GDM1 (cell line): Measurements from ENCODE around the gene RAD9A.
A peak's percentile ranks its signal among the peaks of the same experiment; 100 is the strongest.

ENCODE experiments used
- DNase-seq: peaks from one replicate; lab custom pipeline; 2025; lab: John Stamatoyannopoulos, UW

Gene RAD9A

GRCh38 chr11:67357831-67358670 lies 33.7 kb upstream of the RAD9A start:
- DNase-seq = no peak

GRCh38 chr11:67364169-67364568 lies 27.6 kb upstream of the RAD9A start:
- DNase-seq = no peak

GRCh38 chr11:67364783-67365722 lies 26.7 kb upstream of the RAD9A start:
- no peak for DNase-seq

- no peak for DNase-seq
Observed at GRCh38 chr11:67365736-67366444, 25.9 kb upstream of the RAD9A start.

GRCh38 chr11:67366546-67366945 lies 25.2 kb upstream of the RAD9A start:
- DNase-seq = no peak

- DNase-seq = no peak
Observed at GRCh38 chr11:67366961-67367760, 24.6 kb upstream of the RAD9A start.

GRCh38 chr11:67367761-67368227 lies 24.0 kb upstream of the RAD9A start:
- no peak for DNase-seq

- DNase-seq = no peak
Observed at GRCh38 chr11:67368621-67369020, 23.2 kb upstream of the RAD9A start.

- DNase-seq = no peak
Observed at GRCh38 chr11:67369275-67369674, 22.5 kb upstream of the RAD9A start.

GRCh38 chr11:67369801-67370284 lies 21.9 kb upstream of the RAD9A start:
- no peak for DNase-seq

- DNase-seq = no peak
Observed at GRCh38 chr11:67370351-67371076, 21.3 kb upstream of the RAD9A start.

GRCh38 chr11:67371189-67371910 lies 20.4 kb upstream of the RAD9A start:
- no peak for DNase-seq

GRCh38 chr11:67371911-67372320 lies 19.9 kb upstream of the RAD9A start:
- DNase-seq = no peak

- DNase-seq = no peak
Observed at GRCh38 chr11:67372321-67372992, 19.3 kb upstream of the RAD9A start.

- peak; percentile 48 for DNase-seq
Observed at GRCh38 chr11:67372993-67373647, 18.7 kb upstream of the RAD9A start, which contains the start of gene CLCF1. TSS of gene CLCF1 (minus strand) at chr11:67373598. CDS start at chr11:67373539, 59 bp downstream.

GRCh38 chr11:67373648-67374570 lies 17.9 kb upstream of the RAD9A start:
- DNase-seq = no peak

GRCh38 chr11:67374571-67375281 lies 17.1 kb upstream of the RAD9A start:
- no peak for DNase-seq
